GM19351 (cell line): ENCODE data around the gene MINDY4.

ENCODE experiments used
- ATAC-seq: cut with Tn5 transposase; IDR thresholded peaks from one replicate; pipeline ENCODE4 v1.9.1; 2021; ENCODE audit warnings: mild to moderate bottlenecking, moderate library complexity; ENCODE audit not compliant: unreplicated experiment

MINDY4 gene

DNA sequence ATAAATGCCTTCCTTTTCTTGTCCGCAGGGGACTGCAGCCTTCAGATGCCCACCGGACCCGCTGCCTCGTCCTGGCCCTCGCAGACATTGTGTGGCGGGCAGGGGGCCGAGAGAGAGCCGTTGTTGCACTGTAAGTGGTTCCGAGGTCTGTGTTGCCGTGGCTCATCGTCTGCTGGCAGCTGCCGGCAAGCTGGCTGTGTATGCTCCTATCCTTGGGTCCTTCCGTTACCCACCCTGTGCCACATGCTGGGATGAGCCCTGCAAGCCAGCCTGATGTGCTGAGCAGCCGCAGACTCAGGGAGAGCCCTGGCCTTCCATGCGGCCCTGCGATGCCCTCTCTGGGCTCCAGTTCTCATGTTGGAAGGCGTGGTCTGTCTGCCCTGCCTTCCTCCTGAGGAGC, 79.2 kb downstream of the MINDY4 start:
- no peak for ATAC-seq

DNA sequence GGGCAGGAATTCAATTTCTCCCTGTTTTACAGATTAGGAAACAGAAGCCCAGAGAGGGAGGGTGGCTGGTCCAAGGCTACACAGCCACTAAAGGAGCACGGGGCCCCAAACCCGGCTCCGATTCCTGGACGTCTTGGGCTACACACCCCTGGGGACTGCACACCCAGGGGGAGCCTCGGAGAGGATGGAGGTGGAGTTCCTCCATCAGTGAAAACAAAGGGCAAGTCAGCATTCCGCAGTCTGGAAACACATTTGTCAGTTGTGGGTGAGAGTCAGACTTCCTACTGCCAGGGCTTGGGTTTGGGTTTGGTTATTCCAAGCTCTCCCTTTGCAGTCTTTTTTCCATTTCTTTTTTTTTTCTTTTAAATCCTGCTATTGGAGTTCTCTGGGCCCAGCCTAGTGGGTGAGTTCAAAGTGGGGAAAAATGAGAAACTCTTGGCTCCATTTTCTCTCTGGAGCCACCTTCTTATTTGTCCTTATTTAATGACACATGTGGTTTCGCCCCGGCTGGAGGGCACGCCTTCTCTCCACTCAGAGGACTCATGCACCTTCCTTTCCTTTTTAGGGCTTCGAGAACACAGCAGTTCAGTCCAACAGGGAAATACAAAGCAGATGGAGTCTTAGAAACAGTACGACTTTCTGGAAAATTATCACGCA, 80.6 kb downstream of the MINDY4 start:
- no peak for ATAC-seq

DNA sequence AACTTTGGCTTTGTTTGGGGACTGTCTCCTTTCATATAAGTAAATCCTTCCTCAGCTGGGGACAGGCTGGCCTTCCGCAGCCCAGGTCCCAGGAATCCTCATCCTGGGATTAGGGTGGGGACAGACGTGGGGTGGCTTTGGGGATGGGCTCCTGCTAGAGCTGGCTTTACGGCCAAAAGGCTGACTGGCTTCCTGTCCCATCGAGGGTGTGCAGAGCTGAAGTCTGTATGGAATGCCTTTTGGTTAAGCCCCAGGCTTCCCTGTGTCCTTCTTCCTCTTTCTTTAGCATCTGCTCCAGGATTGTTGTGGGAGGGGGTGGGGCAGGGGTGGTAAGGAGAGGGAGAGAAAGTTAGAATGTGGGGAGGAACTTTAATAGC, 81.1 kb downstream of the MINDY4 start:
- ATAC-seq: no peak

GRCh38 chr7:30852744-30853288, 81.6 kb downstream of the MINDY4 start:
- ATAC-seq: no peak

DNA sequence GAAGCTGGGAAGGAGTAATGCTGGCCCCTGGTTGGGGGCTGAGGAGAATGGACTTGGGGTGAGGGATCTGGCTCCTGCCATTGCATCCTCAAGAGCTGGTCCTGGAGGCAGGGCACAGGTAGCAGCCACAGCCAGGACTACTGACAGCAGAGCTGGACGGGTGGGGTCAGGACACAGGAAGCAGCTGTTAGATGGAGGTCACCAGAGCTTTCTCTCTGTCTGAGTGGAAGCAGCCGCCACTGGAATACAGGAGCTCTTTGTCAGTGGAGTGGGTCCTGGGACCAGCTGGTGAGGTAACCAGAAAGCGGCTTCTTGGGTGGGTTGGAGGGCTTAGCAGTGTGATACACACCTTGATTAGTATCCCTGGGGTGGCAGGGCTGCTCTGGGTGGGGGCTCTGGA, 82.4 kb downstream of the MINDY4 start:
- no peak for ATAC-seq

DNA sequence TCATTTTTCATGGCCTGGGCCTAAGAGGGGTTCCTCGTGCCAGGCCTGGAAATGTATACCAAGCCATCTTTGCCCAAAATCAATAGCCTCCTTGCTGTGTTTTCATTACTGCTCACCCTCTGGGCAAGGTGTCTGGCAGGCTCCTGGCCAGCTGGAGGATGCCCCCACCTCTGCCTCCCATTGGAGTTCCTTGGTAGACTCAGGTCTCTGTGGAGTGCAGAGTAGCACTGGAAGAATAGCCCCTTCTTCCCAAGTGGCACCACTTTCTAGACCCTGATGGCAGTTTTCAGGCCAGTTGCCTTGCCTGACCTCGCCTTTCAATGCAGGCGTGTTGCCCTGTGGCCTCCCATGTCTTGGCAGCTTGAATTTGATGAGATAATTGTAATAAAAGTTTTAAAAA, 84.7 kb downstream of the MINDY4 start:
- no peak for ATAC-seq

GRCh38 chr7:30858576-30858975, 87.4 kb downstream of the MINDY4 start:
- no peak for ATAC-seq

- ATAC-seq: no peak
These were observed 88.2 kb downstream of the MINDY4 start for GRCh38 chr7:30859202-30859939.

DNA sequence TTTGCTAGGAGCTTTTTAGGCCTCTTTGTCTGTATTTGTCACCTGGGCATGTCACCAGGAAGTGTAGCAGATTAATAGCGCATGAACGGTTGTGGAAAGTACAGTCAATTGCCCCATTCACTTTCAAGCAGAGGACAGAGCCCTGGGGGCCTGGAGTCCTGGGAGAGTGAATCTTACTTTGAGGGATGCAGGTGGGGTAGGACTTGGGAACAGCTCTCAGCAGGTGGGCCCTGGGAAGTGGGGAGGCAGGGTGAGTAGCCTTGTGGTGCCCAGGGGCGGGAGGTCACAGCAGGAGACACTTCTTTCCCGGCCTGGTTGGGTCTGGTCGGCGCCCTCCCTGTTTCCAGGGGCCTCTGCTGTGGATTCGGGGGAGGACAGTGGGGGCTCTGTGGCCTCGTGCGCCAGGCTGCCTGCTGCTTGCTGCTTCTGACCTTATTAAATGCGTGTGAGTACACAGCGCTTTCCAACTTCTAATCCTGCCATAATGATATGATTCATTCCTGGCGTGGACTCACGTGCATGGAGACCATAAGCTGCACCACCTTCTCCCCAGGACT, 88.8 kb downstream of the MINDY4 start:
- no peak for ATAC-seq

GRCh38 chr7:30861612-30862011, 90.4 kb downstream of the MINDY4 start:
- no peak for ATAC-seq

GRCh38 chr7:30862995-30863705, 91.9 kb downstream of the MINDY4 start:
- ATAC-seq: no peak

DNA sequence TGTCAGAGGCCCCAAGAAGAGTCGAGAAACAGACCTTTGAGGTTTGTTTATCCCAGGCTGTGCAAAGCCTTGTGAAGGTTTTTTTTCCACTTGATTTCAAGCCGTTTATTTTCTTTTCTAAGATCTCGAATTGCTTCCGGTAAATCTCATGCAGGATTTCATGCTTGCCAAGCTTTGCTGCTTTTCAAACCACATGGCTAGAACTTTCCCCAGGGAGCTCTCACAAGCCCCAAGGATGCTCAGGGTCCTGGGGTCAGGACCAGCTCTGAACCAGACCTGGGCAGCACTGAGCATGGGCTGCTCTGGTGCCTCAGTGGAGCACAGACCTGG, 92.5 kb downstream of the MINDY4 start:
- no peak for ATAC-seq

- no peak for ATAC-seq
These were observed 92.9 kb downstream of the MINDY4 start for GRCh38 chr7:30864101-30864500.

DNA sequence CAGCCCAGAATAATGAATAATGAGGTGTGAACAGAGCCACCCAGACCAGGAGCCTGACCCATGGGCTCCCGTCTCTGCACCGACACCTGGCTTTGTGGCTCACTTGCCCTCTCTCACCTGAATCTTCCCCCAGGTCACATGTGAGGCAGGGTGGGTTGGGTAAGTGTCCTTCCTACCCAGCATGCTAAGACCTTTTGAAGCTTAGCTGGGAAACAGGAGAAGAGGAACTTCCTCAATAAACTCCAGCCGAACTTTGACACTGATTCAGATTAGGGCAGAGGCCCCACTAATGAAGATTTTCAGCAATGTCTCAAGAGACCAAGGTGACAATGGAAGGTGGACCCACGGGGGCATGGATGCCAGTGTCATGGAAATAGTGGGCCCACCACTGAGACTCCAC, 93.9 kb downstream of the MINDY4 start:
- no peak for ATAC-seq

GRCh38 chr7:30865821-30866220, 94.6 kb downstream of the MINDY4 start:
- no peak for ATAC-seq

DNA sequence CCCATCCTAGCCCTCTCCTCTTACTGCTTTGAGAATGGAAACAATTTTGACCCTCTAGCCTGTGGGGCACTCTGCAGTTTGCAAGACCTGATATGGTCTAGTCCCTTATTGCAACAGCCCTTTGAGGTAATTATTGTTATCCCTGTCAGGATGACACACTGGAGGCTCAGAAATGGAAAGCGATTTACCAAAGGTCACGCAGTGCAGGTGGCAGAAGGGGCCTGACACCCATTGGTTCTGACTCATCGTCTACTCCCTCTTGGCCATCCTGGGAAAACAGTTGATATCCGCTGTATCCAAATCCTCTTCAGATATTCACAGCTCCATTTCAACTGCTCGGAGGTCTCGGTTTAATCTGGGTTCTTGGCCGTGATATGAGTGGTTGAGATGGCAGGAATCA, 95.7 kb downstream of the MINDY4 start:
- ATAC-seq: no peak

DNA sequence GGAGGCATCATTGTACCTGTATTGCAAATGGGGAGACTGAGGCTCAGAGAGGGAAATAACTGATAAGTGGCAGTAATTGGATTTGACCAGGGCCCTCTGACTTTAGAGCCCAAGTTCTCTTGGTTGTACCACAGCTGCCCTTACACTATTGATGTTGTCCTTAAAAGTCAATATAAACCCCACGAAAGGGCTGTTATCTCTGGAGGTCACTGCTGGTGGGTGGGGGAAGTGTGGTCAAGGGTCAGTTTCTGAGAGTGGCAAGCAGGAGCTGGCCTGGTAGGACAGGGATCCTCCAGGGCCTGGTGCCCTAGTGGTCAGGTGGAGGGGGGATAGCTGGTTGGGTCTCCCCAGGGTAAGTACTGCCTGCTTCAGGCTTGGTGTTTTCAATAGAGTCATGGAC, 96.3 kb downstream of the MINDY4 start:
- ATAC-seq: no peak

- ATAC-seq: no peak
These were observed 98.8 kb downstream of the MINDY4 start for GRCh38 chr7:30869794-30870611.

DNA sequence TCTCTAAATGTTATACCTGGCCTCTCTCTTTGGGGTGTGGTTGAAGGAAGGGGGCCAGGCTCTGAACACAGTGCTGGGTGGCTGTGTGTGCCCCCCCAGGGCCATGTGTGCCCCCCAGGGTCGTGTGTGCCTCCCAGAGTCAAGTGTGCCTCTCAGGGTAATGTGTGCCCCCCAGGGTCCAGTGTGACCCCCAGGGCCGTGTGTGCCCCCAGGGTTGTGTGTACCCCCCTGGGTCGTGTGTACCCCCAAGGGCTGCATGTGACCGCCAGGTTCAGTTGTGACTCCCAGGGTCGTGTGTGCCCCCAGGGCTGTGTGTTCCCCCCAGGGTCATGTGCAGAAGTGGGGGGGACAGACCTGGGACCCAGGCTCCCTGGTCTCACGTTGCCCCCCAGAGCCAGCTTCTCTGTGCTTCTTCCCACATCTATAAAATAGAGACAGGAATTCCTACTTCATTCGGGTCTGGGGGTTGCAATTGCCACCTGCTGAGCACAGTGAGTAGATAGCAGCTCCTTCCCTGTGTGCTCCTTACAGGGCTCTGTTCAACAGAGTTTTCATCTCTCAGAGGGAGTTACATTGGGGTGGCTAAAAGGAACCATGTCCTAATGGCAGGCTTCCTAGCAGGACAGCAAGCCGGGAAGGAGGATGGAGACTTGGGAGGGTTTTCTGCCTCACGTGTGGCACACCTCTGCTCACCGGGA, 99.8 kb downstream of the MINDY4 start:
- no peak for ATAC-seq

DNA sequence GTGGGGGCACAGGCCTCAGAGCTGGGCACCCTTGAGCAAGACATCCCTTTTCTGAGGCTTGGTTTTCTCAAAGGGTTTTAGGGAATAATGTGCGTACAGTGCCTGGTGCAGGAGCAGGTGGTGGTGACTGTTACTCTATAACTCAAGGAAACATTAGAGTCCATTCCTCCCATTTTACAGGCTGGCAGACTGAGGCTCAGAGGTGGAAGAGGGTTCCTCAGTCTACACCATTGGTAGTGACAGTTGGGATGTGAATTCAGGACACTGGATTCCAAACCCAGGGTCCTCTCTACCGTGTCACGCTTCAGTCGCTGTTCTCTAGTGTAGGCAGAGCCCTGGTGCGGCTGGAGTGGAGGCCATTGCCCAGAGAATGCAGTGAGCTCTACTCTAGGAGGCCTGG, 100.4 kb downstream of the MINDY4 start:
- ATAC-seq: no peak
